Daoy (cell line): ENCODE measurements around the gene NAP1L4. TPM values are rescaled to one million over a fixed set of nuclear protein-coding genes. Genes with fewer than 3 reads are reported as not detected.
"Not testable (repeated sequence)": the region's sequence is repeated elsewhere in the genome, so short reads cannot be mapped to it uniquely, and the experiment has no call there.

Experiments used
- DNase-seq: peaks from one replicate; pipeline ENCODE4 v3.0.0-alpha.2; 2015; ENCODE audit warnings: low read depth
- total RNA-seq: library from RNA; depleted of rRNA; stranded (reverse); fragments of >200 nt; shearing (Covaris generic); gene quantifications from 2 replicates; pipeline ENCODE4 v1.2.3, GENCODE V29; 2014

Gene NAP1L4
- total RNA-seq, 1 experiment from 2014 or later = 88.6 TPM

DNA sequence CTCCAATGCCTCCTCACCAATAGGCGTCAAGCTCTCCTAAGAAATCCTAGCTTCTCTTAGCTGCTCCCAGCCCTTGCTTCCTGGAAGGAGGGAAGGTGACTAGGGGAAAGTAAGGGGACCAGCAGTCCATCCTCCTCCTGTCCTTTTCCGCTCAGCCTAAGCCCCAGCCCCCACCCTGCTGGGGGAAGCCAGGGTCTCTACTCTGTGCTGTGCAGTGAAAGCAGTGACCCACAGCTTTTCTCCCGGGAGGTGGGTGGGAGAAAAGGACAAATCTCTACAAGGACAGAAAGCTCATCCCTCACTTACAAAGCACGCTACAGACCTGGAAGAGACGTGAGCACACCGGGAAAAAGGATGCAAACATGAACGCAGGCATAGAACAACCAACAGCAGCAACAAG is 32.0 kb downstream of the NAP1L4 start:
- no peak for DNase-seq

DNA sequence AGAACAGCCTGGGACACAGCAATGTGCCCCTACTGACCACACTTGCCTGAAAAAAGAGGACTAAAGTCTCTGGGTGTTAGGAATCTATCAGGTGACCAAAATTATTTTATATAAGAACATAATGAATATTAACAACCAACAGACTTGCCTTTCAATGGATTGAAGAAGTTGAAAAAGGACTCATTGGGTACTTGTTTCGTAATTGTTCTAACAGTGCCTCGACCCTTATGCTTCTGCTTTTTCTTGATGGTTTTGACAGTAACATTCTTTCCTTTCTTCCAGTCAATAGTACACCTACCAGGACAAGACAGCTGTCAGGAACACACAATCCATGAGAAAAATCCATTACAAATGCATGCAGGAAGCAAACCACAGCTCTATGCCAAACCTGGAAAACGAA is 33.9 kb downstream of the NAP1L4 start:
- no peak for DNase-seq

DNA sequence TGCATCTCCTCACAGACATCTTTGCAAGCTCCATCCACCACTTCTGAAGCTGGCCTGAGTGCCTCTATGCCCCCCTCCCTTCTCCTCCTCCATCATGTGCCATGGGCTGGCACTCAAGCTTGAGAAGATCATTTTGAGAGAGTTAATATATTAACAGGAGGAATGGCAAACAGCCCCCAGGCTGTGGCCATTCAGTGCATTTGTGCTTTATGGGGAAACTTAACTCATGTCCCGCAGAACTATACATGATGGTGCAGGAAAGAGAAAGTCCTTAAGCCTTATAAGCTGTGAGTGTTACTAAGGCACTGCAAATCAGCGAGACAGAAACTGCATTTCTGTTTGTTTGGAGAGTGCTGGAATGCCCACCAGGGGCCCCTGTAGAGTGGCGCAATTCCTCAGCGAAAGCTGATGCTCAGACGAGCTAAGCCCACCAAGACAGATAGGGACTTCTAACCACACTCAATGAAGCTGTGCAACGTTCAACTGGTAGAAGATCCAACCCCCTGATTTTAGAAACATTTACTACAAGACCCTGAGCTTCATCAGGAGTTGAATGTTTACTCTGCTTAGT is 36.1 kb downstream of the NAP1L4 start:
- DNase-seq = no peak

DNA sequence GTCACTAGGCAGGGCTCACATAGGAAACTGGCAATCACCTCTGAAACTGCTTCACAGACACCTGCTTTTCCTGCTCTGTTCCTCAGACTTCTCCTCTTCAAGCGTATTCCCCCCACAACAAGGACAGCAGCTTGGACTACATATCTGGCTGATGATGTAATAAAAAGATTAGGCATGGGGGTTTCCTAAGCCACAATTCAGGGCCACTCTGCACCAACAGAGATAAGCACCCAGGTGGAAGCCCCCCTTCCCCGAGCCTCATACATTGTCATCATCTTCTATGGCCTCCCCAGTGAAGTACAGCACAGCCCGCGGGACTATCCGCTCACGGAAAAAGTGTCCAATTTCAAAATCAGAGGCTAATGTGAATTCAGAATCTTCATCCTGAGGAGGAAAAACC is 37.9 kb downstream of the NAP1L4 start:
- DNase-seq = no peak

DNA sequence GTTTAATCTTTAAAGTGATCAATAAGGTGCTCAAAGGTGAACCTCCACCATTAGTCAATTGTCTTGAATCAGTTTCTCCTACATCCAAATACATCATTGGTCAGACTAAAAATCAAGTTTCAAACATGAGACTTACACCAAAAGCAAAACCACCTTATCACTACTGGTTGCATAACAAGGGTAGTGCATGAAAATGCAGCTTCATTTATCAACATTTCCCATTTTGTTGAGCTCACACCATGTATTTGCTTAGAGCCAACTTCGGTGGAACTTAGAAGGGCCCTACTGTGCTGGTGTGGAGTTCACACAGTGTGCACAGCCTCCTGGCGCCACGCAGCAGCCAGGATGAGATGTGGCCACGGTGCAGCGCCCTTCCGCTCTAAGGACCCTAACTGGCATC is 39.8 kb downstream of the NAP1L4 start:
- DNase-seq = no peak

DNA sequence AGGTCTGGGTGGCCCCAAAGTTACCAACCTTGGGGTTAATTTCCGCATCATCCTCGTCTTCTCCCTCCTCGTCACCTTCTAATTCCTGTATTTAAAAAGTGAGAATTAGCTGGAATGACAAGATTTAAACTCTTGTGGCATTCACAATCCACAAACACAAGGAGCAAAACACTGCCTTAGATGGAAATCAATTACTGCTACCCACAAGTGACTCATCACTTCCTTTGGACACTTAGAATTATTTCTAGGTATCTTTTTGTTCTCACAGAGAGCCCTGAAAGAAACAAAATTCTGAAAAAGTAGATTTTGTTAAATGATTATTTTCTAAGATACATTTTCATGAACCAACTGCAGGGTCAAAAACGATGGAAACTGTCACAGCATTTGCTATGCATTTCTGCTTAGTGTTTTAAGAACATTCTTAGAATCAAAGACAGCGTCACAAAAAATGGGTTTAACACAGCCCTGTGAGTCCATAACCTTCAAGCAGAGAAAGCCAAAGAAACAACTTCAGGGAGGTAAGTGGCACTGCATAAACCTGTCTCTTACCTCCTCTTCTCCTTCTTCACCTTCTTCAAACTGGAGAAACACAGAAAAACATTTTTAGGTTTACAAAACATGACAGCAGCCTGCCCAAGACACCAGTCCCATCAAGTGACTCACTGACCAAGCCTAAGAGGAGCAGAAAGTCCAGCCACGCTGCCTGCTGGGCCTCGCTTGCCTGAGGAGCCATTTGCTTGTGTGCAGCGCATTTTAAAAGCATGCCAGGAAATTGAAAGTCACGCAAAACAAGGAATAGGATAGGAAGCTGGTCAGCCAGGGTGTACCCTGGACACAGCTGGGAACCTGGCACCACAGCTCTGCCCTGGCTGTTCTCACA is 40.7 kb downstream of the NAP1L4 start:
- peak; percentile 85 for DNase-seq

DNA sequence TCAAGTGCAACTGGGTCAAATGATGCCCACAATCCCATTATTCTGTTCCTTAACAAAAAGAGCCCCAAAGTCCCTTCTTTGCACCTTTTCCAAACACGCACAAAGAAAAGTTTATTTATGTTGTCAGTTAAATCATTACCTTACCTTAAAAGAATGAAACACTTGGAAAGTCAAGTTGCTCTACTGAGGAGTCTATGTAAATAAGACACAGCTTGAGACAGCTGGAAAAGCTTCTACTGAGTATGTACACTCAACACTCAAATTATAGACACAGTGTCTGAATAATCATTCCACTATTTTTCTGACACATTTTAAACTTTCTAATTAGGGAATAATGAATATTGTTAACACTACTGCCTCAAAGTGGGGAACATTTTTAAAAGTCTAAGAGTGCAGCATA is 41.3 kb downstream of the NAP1L4 start:
- no peak for DNase-seq

DNA sequence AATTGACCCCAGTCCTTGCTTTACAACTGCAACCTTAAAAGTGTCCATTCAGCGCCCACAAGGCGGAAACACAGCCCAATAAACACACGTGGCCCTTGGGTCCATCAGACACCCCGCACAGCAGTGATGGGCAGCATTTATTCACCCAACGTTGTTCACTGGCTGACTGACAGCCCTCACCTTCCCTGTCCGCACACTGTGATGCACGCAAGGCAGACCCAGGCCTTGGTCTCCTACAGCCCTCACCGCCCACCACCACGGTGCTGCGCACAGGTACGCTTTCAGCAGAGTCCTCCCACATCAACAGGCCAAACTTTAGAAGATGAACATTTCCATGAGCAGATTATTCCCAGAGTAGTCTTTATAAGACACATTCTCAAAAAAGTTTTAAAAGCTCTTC is 42.2 kb downstream of the NAP1L4 start:
- DNase-seq = no peak

DNA sequence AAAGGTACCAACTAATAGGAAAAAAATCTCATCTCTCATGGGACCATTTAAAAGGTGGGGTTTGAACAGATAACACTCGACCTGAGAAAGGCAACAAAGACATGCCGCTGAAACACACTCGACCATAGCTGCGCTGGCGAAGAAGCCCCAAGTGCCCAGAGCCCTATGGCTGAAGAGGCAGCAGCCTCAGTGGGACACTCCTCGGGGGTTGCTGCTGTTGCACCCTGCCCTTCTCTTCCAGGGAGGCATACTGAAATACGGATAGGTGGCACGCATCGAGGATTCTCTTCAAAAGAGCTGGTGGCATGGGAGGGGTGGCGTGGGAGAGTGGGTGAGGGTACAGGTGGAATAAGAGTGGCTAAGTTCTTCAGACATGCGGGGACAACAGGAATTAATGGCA is 44.4 kb downstream of the NAP1L4 start:
- DNase-seq = no peak

DNA sequence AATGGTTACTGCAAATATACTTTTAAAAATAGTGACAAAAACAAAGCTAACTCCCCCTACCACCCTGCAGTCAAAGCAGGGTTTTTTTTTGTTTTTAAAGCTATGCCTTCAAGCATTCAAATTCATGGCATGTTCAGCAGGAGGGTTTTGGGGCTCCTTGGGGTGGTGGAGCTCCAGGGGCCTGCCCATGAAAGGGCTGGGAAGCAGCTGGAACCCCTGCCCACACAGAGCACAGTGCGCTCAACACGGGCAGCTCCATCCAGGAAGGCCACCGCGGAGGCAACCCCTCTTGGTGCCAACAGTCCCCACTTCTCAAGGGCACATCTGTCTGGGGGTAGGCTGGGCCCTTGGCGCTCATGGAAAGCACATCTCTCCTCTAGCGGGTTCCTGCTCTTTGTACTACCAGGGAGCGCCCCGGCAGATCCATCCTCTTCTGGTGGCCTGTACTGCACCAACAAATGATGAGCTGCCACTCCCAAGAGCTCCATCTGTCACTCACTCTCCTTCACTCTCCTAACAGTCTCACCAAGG is 46.3 kb downstream of the NAP1L4 start:
- DNase-seq = no peak

DNA sequence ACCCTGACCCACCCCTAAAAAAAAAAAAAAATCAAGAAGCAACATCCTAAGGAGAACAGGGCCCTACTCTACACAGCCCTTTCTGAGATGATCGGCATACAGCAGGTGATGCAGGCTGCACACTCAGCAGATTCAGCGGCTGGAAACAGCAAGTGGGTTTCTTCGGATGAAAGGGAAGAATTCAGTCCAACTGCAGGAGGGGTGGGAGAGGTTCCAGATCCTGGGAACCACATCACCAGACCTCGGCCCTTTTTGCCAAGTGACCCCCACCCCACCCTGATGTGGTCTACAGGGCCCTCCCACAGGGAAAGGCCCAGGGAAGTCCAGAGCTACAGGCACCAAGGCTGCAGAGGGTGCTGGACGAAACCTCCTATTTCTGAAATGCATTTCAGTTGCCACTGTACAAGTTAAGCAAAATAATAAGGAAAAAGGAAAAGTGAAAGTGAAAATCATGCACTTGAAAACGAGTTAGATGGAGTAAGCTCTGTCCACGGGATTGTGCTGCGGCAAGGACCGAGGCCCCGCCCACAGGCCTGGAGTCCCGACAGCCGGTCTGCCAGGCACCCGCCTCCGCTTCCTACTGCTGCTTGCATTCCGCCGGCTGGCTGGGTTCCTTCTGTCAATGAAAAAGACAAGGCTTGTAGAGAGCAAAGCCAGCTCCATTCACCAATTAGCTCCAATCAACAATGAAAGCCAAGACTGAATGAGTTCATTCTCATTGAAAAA is 46.9 kb downstream of the NAP1L4 start:
- peak; percentile 82 for DNase-seq

DNA sequence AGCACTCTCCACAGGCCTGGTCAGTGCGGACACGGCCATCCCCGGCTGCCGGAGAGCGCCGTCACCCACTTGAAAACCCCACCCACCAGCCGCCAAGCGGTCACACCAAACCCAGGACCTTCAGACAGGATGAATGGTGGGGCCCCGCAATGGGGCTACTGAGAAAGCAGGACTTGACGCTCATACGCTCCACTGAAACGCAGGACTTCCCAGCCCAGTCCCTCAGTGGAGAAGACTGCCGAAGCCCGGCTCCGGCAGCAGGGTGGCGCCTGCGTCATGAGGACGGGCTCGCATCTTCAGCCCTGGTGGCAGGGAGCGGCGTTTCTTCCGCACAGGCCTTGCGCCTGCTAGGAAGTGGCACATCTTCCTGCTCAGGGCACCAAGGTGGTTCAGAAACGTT is 47.6 kb downstream of the NAP1L4 start:
- DNase-seq = no peak

DNA sequence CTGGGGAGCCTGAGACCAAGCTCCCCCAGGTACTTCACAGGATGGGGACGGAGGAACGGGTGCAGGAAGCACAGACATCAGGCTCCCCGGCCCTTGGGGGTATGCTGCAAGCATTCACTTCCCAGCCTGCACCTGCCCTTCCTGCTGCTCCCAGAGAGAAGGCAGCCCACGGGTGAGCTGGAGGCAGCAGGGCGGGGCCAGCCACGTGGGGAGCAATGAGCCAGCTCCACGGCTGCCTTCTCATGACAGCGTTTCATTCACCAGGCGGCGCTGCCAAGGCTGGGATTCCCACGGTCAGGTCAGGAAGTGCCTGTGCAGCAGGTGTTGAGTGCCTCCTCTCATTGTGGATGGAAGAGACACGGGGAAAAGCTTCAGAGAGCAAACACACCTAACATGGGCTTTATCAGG is 48.4 kb downstream of the NAP1L4 start:
- no peak for DNase-seq

DNA sequence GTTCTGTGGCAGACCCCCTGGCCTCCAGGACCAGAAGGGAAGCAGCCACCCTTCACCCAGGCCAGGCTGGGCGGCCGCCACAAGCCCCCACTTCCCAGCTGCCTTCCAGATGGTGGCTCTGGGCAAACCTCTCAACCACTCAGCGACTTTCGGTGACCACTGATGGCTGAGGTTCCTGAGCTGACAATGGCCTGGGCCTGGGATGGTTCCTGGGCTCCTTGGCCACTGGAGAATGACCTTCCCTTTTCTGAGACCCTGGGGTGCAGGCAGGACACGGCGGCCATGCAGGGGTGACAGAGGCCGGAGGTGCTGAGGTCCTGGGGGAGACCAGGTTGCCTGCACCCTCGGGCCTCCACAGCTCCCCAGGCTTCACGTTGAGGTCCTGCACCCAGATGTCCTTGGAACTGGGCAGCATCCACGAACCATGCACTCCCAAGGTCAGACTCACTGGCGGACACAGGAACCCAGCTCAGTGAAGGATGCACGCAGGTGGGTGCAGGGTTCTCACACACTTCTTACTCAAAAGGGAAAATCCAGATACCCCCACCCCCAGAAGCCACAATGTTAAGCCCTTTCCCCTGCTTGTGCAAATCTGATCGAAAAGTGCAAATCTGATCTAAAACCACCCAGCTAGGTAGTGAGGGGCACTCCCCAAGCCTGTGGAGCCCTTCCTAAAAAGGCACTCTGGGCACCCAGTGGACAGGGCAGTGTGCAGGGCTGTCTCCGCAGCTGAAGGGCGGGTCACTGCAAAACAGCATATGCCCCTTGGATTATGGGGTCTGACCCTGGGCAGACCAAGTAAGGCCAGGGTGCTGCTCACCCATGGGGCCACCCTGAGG is 49.0 kb downstream of the NAP1L4 start:
- DNase-seq = no peak

DNA sequence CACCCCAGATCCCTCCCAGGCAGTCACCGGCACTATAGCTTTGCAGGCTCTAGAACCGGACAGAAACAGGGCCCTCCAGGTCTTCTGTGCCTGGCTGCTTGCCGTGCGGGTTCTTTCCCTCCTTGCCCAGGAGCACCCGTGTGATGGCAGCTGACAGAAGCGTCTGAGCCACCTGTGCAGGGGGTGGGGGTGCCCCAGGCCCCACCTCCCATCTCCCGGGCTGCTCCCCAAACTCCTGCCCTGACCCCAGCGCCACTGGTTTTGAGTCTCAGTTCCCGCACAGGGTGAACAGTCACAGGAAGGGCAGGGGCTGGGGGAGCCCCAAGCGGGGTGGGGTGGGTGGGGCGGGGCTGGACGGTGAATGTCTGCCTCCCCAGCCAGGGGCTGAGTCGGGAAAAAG is 49.7 kb downstream of the NAP1L4 start:
- no peak for DNase-seq

DNA sequence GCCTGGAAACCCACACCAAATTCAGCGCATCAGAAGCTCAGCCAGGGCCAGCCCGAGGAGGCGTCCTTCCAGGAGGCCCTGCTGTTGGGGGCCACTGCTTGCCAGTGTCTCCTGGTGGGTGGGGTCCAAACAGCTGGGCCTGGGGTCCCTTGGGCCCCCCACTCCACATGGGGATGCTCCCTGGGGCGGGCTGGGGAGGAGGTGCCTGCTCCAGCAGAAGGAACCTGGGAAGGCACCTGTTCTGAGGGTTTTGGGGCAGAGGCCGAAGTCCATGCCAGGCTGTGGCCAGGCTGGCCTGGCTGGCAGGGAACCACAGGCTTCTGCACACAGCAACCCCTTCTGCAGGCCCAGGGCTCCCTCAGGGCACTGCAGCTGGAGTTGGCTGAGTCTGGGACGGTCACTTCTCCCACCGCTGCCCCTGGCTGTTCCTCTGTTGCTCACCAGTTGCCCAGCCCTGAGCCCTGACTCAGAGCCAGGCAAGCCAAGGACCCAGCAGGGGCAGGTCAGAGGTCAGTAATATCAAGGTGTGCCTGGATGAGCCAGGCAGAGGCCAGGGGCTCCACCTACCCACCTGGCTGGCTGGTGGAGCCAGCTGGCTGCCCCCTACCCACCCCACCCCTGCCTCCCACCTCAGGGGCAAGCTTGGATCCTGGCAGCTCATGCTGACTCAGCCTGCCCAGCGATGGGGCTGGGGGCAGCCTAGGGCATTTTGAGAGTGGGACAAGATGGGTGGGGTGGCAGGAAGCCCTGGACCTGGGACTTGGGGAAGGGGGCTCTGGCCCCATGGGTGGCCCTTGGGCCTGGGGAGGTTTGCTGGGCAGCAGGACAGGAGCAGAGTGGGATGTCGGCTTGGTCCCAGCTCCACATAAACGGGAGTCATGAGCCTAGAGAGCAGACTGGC is 51.0 kb downstream of the NAP1L4 start:
- DNase-seq = no peak

DNA sequence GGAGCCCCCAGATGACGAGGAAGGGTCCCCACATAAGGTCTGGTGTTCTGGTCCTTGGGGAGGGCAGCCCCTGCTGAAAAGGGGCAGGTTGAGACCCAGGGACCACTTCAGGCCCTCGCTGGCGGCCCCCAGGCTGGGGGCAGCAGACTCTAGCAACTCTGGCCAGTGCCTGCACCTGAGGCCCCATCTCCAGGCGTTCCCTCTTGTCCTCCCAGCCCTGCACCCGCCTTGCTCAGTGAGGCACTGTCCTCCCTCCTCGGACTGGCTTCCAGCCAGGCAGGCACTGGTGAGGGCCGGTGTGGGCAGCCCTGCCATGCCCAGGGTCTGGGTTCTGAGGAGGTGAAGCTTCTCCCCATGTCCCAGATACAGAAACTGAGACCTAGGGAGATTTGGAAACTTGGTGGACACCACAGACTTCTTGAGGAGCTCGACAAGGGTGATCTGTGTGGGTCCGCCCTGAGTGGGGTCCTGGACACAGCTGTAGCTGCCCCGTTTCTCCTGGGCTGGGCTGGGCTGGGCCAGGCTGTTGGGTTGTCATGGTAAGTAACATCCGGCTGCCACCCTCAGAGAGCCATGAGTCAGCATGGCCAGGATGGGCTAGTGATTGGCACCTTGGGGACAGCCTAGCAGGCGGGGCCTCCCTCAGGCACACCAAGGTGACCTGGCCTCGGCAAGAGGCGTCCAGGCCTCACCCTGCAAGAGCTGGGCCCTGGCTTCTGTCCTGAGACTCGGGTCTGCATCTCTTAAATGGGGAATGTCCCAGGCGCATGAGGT is 51.8 kb downstream of the NAP1L4 start:
- DNase-seq = peak; percentile 83

DNA sequence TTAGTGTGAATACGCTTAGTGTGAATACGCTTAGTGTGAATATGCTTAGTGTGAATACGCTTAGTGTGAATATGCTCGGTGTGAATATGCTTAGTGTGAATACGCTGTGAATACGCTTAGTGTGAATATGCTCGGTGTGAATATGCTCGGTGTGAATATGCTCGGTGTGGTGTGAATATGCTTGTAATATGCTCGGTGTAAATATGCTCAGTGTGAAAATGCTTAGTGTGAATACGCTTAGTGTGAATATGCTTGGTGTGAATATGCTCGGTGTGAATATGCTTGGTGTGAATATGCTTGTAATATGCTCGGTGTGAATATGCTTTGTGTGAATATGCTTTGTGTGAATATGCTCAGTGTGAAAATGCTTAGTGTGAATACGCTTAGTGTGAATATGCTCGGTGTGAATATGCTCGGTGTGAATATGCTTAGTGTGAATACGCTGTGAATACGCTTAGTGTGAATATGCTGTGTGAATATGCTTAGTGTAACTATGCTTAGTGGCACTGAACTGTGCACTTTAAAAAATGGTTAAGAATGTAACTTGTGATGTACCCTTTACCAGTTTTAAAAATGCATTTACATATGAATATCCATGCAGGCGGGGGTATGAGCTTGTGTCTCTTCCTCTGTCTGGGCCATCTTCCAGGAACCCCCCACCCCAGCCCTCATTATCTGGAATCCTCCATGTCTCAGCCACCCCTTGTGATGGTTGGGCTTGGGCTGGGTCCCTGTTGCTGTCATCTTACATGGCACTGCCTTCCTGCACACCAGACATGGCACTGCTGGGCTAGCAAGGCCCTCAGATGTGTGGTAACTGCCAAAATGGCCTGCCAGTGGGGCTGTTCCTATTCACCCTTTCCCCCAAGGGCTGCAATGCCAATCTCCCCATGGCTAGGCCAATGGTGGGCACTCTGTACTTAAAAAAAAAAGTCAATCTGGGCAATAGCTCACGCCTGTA is 53.4 kb downstream of the NAP1L4 start:
- DNase-seq = not testable (repeated sequence)
